Sigmoid colon (tissue), 7 donors: Measurements from ENCODE around the gene LPAR1. TPM values are rescaled to one million over a fixed set of nuclear protein-coding genes. Genes with fewer than 3 reads are reported as not detected.

Experiments used
- polyA plus RNA-seq, 3 donors: library from polyadenylated mRNA; stranded (reverse); fragments of 200-250 nt; gene quantifications; one replicate each; pipeline ENCODE4 v1.2.3, GENCODE V29; 2013
- small RNA-seq, 3 donors: library from RNA; depleted of rRNA; stranded (forward); fragments of <200 nt; gene quantifications; one replicate each; pipeline ENCODE3, GENCODE V24; 2016
- total RNA-seq, 4 donors: library from RNA; depleted of rRNA; stranded (reverse); fragments of >200 nt; gene quantifications; one replicate each; pipeline ENCODE4 v1.1.0, GENCODE V29; 2016
- donor health status: healthy with polysubstance abuse.
- donor health status: Bipolar disorder and iron deficiency.
- donor health status: healthy.

LPAR1 gene
- total and polyA plus RNA-seq, 7 donors = 11.3 to 62.4 (median 34.9) TPM

Small RNA genes within 50 kb of the gene (small RNA-seq; reads per million reads assigned to genes)
- gene RF00019 (0 reads per million in 3 donors), gene RNU6-432P (0 reads per million in 3 donors)
